BE2C (cell line): ENCODE results near the gene CDR2L.
A peak's percentile ranks its signal among the peaks of the same experiment; 100 is the strongest.
"Not testable (repeated sequence)": the region's sequence is repeated elsewhere in the genome, so short reads cannot be mapped to it uniquely, and the experiment has no call there.

Experiments used
- DNase-seq: peaks from one replicate; pipeline ENCODE4 v3.0.0-alpha.2; 2020
- H3K27me3 ChIP-seq: fragments of 250-450 bp; sonication (Bioruptor Pico); 2 replicates; pipeline ENCODE4 v1.5.1; 2020; ENCODE audit warnings: mild to moderate bottlenecking
- H3K36me3 ChIP-seq: fragments of 250-450 bp; sonication (Bioruptor Pico); 2 replicates; pipeline ENCODE4 v1.5.1; 2020; ENCODE audit warnings: mild to moderate bottlenecking
- H3K4me1 ChIP-seq: fragments of 250-450 bp; sonication (Bioruptor Pico); 2 replicates; pipeline ENCODE4 v1.5.1; 2020
- H3K4me3 ChIP-seq: 2 replicates; pipeline ENCODE4 v1.5.1; 2011; ENCODE audit warnings: low read depth, low read length
- H3K9me3 ChIP-seq: fragments of 250-450 bp; sonication (Bioruptor Pico); 2 replicates; pipeline ENCODE4 v1.5.1; 2020
- CTCF ChIP-seq: IDR thresholded peaks from 2 replicates; pipeline ENCODE4 v1.5.1; 2012; ENCODE audit warnings: mild to moderate bottlenecking, low read depth, low read length

CDR2L gene

DNA sequence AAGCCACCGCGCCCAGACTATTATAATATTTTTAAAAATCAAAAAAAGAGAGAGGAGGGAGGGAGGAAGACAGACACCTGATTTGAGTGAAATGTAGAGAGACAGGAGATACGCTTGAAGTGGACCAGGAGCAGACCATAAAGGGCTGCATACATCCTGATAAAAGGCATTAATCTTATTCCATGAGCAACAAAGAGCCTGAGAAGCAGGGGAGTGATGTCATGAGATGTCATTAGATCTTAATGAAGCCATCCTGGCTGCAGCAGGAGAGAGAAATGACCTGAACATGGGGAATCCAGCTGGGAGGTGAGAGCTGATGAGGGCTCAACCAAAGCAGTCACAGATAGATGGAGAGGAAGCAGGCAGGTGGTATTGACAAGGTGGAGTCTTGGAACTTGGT, 9.6 kb upstream of the CDR2L start:
- no peaks in the 10 kb centered on the region for H3K4me1 ChIP-seq
- H3K27me3 ChIP-seq: peaks cover 7% of the 10 kb centered on the region
- DNase-seq: no peak
- no peak for TF ChIP-seq CTCF
- H3K9me3 ChIP-seq: no peaks in the 10 kb centered on the region
- no peaks in the 10 kb centered on the region for H3K36me3 ChIP-seq
- no peak overlapping the region for H3K4me3 ChIP-seq

DNA sequence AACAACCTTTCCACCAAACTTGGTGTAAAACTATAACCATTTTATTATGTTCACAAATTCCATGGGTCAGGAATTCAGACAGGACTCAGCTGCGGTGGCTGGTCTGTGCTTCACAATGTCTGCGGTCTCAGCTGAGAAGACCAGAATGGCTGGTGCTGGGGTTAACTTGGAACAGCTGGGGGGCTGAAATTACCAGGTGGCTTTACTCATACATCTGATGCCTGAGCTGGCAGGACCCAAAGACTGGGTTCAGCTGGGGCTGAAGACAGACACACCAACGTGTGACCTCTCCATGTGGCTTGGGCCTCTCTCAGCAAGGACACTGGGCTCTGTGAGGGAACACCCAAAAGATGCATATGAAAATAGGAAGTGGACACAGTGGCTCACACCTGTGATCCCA, 9.2 kb upstream of the CDR2L start:
- Histone ChIP-seq H3K4me1 (no peaks in the 10 kb centered on the region), H3K36me3 (no peaks in the 10 kb centered on the region), H3K9me3 (no peaks in the 10 kb centered on the region), H3K4me3 (no peak overlapping the region), H3K27me3 (peaks cover 3% of the 10 kb centered on the region)
- no peak for DNase-seq
- TF ChIP-seq CTCF: no peak

- no peak overlapping the region for H3K4me3 ChIP-seq
- no peaks in the 10 kb centered on the region for H3K9me3 ChIP-seq
- no peaks in the 10 kb centered on the region for H3K4me1 ChIP-seq
- no peak for DNase-seq
- no peak for TF ChIP-seq CTCF
- H3K36me3 ChIP-seq: no peaks in the 10 kb centered on the region
- H3K27me3 ChIP-seq: no peaks in the 10 kb centered on the region
Observed at GRCh38 chr17:74979408-74980146, 7.9 kb upstream of the CDR2L start.

- DNase-seq: no peak
- TF ChIP-seq CTCF: no peak
- Histone ChIP-seq H3K36me3 (no peaks in the 10 kb centered on the region), H3K27me3 (no peaks in the 10 kb centered on the region), H3K9me3 (no peaks in the 10 kb centered on the region), H3K4me3 (peak overlapping the region; percentile 87), H3K4me1 (no peaks in the 10 kb centered on the region)
Observed at GRCh38 chr17:74981318-74981978, 6.0 kb upstream of the CDR2L start.

DNA sequence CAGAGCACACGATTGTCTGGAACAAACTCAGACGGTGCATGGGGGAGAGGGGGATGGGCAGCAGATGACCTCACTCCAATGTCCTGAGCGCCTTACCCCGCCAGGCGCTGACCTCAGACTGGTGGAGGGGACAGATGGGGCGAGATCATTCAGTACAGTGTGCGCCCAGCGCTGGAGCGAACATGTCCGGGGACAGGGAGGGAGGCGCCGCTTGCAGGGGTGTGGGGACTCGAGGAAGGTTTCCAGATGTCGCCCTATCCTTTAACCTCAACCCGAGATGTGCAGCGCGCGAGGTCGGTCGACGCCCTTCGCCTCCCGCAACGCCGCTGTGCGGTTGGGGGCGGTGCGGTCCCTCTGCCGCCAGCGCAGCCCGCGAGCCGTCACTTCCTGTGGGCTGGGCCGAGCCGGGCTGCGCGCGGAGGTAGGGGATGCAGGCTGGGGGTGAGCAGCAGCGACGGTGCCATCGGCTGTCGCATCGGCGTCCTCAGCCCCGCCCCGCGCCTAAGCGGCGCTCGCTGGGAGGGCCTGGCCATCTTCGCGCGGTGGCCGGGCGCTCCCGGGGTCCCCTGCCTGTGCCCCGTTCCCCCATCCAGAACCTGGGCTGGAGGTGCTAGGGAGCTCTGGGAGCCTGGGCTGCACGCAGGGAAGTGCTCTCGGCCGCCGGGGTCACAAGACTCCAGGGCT, 5.3 kb upstream of the CDR2L start:
- peak; percentile 94 for DNase-seq
- H3K4me1 ChIP-seq: no peaks in the 10 kb centered on the region

GRCh38 chr17:74982663-74983313, 4.6 kb upstream of the CDR2L start:
- not testable (repeated sequence) for DNase-seq, H3K36me3 ChIP-seq, H3K27me3 ChIP-seq, H3K9me3 ChIP-seq, H3K4me1 ChIP-seq
- H3K4me3 ChIP-seq: peak overlapping the region; percentile 87

More for the DNA sequence above, 5.3 kb upstream of the CDR2L start:
- Histone ChIP-seq H3K27me3 (no peaks in the 10 kb centered on the region), H3K36me3 (no peaks in the 10 kb centered on the region), H3K9me3 (no peaks in the 10 kb centered on the region), H3K4me3 (peak overlapping the region; percentile 87)
- peak; percentile 10; the same call in 1 of the 2 replicates for TF ChIP-seq CTCF
